Gastroesophageal sphincter (tissue), 4 donors: ENCODE measurements around the gene CHCHD6. TPM values are rescaled to one million over a fixed set of nuclear protein-coding genes. Genes with fewer than 3 reads are reported as not detected.

Experiments used
- ATAC-seq: fragments of 150-250 bp; one replicate; pipeline ENCODE4 v1.9.1; 2016; ENCODE audit warnings: mild to moderate bottlenecking, moderate library complexity
- H3K27ac ChIP-seq, 4 donors: fragments of 200-600 bp; sonication (generic) in 3 of 4; 1 replicate in 3 of 4; 2 replicates in 1 of 4; pipeline ENCODE4 v1.5.1; 2016 to 2019
- H3K27me3 ChIP-seq: fragments of 200-600 bp; sonication (generic); one replicate; pipeline ENCODE4 v1.5.1; 2019
- H3K36me3 ChIP-seq, 2 donors: fragments of 200-600 bp; sonication (generic); one replicate each; pipeline ENCODE4 v1.5.1; 2019; ENCODE audit warnings: control low read depth in 1 of 2
- H3K4me1 ChIP-seq, 3 donors: fragments of 200-600 bp; sonication (generic); 1 replicate in 2 of 3; 2 replicates in 1 of 3; pipeline ENCODE4 v1.5.1; 2016 to 2019; ENCODE audit warnings: control low read depth in 2 of 3
- H3K4me3 ChIP-seq, 2 donors: fragments of 200-600 bp; sonication (generic); one replicate each; pipeline ENCODE4 v1.5.1; 2019; ENCODE audit warnings: mild to moderate bottlenecking in 1 of 2, moderate library complexity in 1 of 2
- H3K9me3 ChIP-seq, 3 donors: fragments of 200-600 bp; sonication (generic); one replicate each; pipeline ENCODE4 v1.5.1; 2017 to 2019; ENCODE audit warnings: control low read depth in 2 of 3
- EP300 ChIP-seq: sonication (generic); formaldehyde crosslinking; IDR thresholded peaks from one replicate; pipeline ENCODE4 v1.6.1; 2017; ENCODE audit warnings: antibody characterized with exemption, mild to moderate bottlenecking
- POLR2A ChIP-seq, 2 donors: fragments of 450-650 bp; IDR thresholded peaks; one replicate each; pipeline ENCODE4 v1.6.1; 2017; ENCODE audit warnings: antibody characterized with exemption in 2 of 2, mild to moderate bottlenecking in 2 of 2, moderate library complexity in 1 of 2
- POLR2AphosphoS5 ChIP-seq: sonication (generic); formaldehyde crosslinking; IDR thresholded peaks from one replicate; pipeline ENCODE4 v1.6.1; 2017; ENCODE audit warnings: antibody characterized with exemption
- WGBS, 2 donors: methylation state at CpG; one replicate each; pipeline ENCODE4 v1.1.5; 2018; ENCODE audit warnings: low coverage in 1 of 2; 5-methylcytosine and 5-hydroxymethylcytosine counted together
- total RNA-seq, 4 donors: library from RNA; depleted of rRNA; stranded (reverse); fragments of >200 nt; gene quantifications; one replicate each; pipeline ENCODE4 v1.1.0, GENCODE V29; 2016
- TF ChIP-seq, protein P1 (sequence below), 4 experiments: fragments of 200-600 bp in 2 of 4; fragments of 450-650 bp in 2 of 4; sonication (generic) in 1 of 4; IDR thresholded peaks; one replicate each; pipeline ENCODE4 v1.5.1; 2017 to 2019; ENCODE audit warnings: antibody characterized with exemption in 4 of 4, mild to moderate bottlenecking in 2 of 4, moderate library complexity in 2 of 4

Gene CHCHD6, protein sequence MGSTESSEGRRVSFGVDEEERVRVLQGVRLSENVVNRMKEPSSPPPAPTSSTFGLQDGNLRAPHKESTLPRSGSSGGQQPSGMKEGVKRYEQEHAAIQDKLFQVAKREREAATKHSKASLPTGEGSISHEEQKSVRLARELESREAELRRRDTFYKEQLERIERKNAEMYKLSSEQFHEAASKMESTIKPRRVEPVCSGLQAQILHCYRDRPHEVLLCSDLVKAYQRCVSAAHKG
- total RNA-seq, result 10 to 100 TPM in 3 of 4 donors, 1 to 10 TPM in 1; 8.5 to 37.2 (median 15.2) TPM

DNA sequence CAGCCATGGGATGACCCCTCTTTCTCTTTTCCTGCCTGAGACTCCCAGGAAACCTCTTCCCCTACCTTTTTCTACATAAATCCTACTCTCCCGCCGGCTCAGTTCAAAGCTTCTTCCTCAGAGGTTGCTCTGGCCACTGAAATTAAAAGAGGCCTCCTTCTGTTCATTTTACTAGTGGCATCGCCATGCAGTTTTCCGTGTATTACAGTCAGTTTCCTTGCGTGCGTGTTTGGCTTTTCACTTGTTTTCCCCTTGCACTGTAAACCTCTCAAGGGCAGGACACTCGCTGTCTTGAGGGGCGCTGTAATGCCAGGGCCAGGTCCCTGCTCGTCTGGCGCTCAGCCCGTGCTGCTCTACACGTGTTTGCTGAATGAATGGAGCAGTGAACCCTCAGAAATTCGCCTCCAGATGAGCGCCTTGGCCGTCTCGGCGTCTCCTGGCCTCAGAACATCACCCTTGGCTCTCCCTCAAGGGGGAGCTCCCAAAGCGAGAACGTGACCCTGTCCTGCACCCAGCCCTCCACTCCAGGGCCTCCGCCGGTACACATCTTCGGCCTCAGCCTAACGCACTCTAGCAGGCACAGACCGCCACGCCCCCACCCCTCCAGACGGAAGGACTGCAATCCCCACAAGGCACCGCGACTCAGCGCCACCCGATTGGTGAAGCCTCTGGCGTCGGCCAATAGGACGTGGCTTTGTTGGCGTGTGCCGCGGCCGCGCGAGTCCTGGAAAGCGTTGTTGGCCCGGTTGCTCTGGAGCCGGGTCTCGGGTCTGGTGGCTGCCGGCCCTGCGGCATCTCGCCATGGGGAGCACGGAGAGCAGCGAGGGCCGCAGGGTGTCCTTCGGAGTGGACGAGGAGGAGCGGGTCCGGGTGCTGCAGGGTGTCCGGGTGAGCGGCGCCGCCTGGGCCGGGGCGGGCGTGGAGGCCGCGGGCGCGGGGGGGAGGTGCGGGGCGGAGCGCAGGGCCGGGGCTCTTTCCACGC lies at the start of gene CHCHD6:
Gene CHCHD6, plus strand, starts transcription at position 729 of the 982 bp plus-strand sequence. Its CDS starts 73 bp downstream, at position 802.
- Histone ChIP-seq H3K27me3 (peaks cover 11% of the 10 kb centered on the region), H3K4me3 (peak within 1 kb of the TSS; percentile 79 to 84), H3K36me3 (no peaks in the 10 kb centered on the region), H3K27ac (peak within 1 kb of the TSS in 3 of 4 donors; percentile 13 to 74 (median 46)), H3K9me3 (no peaks in the 10 kb centered on the region), H3K4me1 (peaks cover 0 to 18% (median 8%) of the 10 kb centered on the region in 3 donors)
- ATAC-seq, result peak; percentile 100
- TF ChIP-seq, protein P1, sequence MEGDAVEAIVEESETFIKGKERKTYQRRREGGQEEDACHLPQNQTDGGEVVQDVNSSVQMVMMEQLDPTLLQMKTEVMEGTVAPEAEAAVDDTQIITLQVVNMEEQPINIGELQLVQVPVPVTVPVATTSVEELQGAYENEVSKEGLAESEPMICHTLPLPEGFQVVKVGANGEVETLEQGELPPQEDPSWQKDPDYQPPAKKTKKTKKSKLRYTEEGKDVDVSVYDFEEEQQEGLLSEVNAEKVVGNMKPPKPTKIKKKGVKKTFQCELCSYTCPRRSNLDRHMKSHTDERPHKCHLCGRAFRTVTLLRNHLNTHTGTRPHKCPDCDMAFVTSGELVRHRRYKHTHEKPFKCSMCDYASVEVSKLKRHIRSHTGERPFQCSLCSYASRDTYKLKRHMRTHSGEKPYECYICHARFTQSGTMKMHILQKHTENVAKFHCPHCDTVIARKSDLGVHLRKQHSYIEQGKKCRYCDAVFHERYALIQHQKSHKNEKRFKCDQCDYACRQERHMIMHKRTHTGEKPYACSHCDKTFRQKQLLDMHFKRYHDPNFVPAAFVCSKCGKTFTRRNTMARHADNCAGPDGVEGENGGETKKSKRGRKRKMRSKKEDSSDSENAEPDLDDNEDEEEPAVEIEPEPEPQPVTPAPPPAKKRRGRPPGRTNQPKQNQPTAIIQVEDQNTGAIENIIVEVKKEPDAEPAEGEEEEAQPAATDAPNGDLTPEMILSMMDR (IDR thresholded peaks at IDR 0.05), result peak in 1 of 4 experiments; percentile 21
- TF ChIP-seq EP300 (no peak), POLR2AphosphoS5 (peak; percentile 37)
- 5% methylated on average over 16 of the region's 69 CpGs; no CpG with 5 or more reads in 1 of the 2 donors for WGBS, 2 donors

DNA sequence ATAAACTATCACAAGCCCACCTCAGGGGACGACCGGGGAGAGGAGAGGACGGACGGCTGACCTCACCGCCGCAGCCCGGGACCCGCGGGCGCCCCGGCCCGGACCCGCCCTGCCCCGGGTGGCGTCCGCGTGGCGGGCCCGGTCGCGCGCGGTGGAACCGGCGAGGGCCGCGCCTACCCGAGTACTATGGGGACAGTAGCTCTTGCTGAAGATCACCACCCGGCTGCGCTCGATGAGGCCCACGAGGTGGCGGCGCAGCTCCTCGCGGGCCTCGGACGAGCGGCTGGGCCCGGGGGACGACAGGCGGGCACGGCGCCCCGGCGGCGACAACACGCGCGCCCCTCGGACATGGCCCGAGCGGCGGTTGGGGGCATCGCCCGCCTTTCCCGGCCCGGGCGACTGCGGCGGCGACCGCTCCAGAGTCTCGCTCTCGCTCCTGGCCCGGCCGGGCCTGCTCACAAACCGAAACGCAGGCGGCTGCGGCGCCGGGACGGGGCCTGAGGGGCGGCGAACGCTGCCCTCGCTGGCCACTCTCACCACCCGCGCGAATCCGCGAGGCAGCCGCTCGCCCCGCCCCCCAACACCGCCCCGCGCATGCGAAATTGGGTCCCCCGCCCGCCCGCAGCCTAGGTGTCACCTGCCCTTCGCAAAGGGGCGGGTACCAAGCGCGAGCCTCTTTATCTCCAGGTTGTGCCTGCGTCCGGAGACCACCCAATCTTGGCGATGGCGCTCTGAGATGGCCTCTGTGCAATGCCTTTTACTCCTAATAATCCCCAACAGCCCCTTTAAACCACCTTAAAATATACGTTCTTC lies 49.3 kb upstream of the CHCHD6 start, which contains the start of gene TXNRD3:
Gene TXNRD3, minus strand, starts transcription at position 554 of the 813 bp plus-strand sequence.
- peak; percentile 92 for ATAC-seq
- Histone ChIP-seq H3K27me3 (peaks cover 23% of the 10 kb centered on the region), H3K4me3 (peak within 1 kb of the TSS; percentile 58 to 84), H3K9me3 (no peaks in the 10 kb centered on the region), H3K36me3 (no peaks in the 10 kb centered on the region), H3K4me1 (peaks cover 0 to 16% (median 0%) of the 10 kb centered on the region in 3 donors), H3K27ac (peak within 1 kb of the TSS; percentile 41 to 91 (median 86))
- WGBS, 2 donors, result 0% methylated on average over 1 to 7 of the region's 102 CpGs
- TF ChIP-seq POLR2AphosphoS5, result peak; percentile 51
- no peak for TF ChIP-seq EP300
- peak; percentile 65 to 76 for TF ChIP-seq POLR2A (IDR thresholded peaks at IDR 0.05)
- TF ChIP-seq, protein P1 (IDR thresholded peaks at IDR 0.05), result peak in 2 of 4 experiments; percentile 20 to 33

DNA sequence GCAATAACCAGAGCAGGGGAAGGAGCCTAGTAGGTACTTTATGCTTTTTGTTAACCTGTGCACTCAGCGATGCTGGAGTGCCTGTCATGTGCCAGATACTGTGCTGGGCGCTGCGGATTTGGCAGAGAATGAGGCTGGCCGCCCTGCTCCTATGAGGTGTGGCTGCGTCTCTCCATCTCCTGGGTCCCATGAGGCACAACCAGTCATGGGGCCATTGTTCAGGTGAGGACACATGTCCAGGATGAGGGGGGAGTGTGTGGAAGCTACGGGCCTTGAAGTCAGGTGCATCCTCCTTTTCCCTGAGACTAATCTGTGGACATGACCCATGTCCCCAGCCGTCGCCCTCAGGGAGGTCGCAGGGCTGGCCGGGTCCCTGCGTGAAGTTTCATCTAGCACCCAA lies 48.2 kb upstream of the CHCHD6 start:
- Histone ChIP-seq H3K27me3 (peaks cover 34% of the 10 kb centered on the region), H3K27ac (no peak overlapping the region), H3K4me3 (no peak overlapping the region), H3K36me3 (no peaks in the 10 kb centered on the region), H3K4me1 (peaks cover 0 to 16% (median 0%) of the 10 kb centered on the region in 3 donors), H3K9me3 (peaks cover 0 to 2% (median 0%) of the 10 kb centered on the region in 3 donors)
- no peak for ATAC-seq
- WGBS, 2 donors, result 97% methylated on average over 3 of the region's 11 CpGs; no CpG with 5 or more reads in 1 of the 2 donors
- TF ChIP-seq POLR2AphosphoS5 (no peak), POLR2A (IDR thresholded peaks at IDR 0.05) (no peak), EP300 (no peak)
- TF ChIP-seq, protein P1 (IDR thresholded peaks at IDR 0.05), result no peak

DNA sequence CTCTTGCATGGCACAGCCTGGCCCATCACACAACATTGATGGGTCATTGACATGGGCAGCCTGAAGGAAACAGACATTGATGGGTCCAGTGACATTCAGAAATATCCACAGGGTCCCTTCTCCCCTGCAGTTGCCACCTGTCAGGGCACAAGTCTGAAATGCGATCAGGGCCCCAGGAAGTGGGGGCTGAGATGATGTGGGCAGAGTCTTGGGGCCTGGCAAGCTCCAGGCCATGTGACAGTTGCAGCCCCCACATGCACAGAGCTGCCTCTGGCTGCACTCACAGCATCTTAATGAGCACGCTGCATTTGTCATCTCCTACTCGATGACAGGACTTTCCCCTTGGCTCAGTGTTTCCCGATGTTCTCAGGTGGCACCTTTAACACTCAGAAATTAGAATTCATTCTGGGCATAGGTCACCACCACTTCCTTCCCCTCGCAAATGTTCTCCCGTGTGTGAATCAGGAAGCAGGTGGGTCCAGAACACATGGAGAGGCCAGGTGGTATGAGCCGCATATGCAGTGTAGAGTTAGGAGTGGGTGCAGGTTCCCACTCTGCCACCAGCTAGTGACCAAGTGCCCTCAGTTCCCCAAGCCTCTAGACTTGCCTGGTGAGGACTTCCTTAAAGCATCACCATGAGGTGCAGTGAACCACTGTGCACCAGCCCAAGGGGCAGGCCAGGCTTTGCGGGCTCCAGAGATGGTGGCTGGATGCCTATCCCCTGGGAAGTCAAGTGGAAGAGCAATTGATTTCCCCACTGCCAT lies 47.5 kb upstream of the CHCHD6 start:
- Histone ChIP-seq H3K36me3 (no peaks in the 10 kb centered on the region), H3K27me3 (peaks cover 41% of the 10 kb centered on the region), H3K27ac (no peak overlapping the region), H3K9me3 (peaks cover 0 to 7% (median 0%) of the 10 kb centered on the region in 3 donors), H3K4me3 (no peak overlapping the region), H3K4me1 (peaks cover 0 to 16% (median 0%) of the 10 kb centered on the region in 3 donors)
- no peak for ATAC-seq
- TF ChIP-seq POLR2AphosphoS5, result no peak
- TF ChIP-seq POLR2A (IDR thresholded peaks at IDR 0.05), result no peak
- TF ChIP-seq, protein P1 (IDR thresholded peaks at IDR 0.05), result no peak
- no peak for TF ChIP-seq EP300
- WGBS, 2 donors, result 70 to 80% methylated on average over 2 to 4 of the region's 8 CpGs
